Right atrium auricular region (tissue), 2 donors: ENCODE data around the gene PGLYRP1. TPM values are rescaled to one million over a fixed set of nuclear protein-coding genes. Genes with fewer than 3 reads are reported as not detected.

Source experiments
- DNase-seq: peaks from one replicate; pipeline ENCODE4 v3.0.0-alpha.2; 2019; ENCODE audit warnings: low spot score
- H3K27ac ChIP-seq, 2 donors: fragments of 200-600 bp; sonication (generic); 1 replicate in 1 of 2; 2 replicates in 1 of 2; pipeline ENCODE4 v1.5.1; 2016 to 2019
- H3K27me3 ChIP-seq, 2 donors: fragments of 200-600 bp; sonication (generic); one replicate each; pipeline versions ENCODE4 v1.5.1 to v1.6.0; 2017 to 2019
- H3K36me3 ChIP-seq: fragments of 200-600 bp; sonication (generic); one replicate; pipeline ENCODE4 v1.5.1; 2016
- H3K4me1 ChIP-seq, 2 donors: fragments of 200-600 bp; sonication (generic); one replicate each; pipeline versions ENCODE4 v1.5.1 to v1.6.0; 2017 to 2019
- H3K4me3 ChIP-seq, 2 donors: fragments of 200-600 bp; sonication (generic); 1 replicate in 1 of 2; 2 replicates in 1 of 2; pipeline ENCODE4 v1.5.1; 2017 to 2019; ENCODE audit warnings: mild to moderate bottlenecking in 1 of 2, moderate library complexity in 1 of 2
- H3K9me3 ChIP-seq, 2 donors: fragments of 200-600 bp; sonication (generic); one replicate each; pipeline ENCODE4 v1.5.1; 2019
- CTCF ChIP-seq, 2 donors: fragments of 200-600 bp; sonication (generic); IDR thresholded peaks; one replicate each; pipeline ENCODE4 v1.5.1; 2019; ENCODE audit warnings: antibody characterized with exemption in 2 of 2
- total RNA-seq, 2 donors: library from RNA; depleted of rRNA; stranded (reverse); fragments of >200 nt; gene quantifications; one replicate each; pipeline ENCODE4 v1.1.0, GENCODE V29; 2016

PGLYRP1 gene
- total RNA-seq, 2 donors from 2014 or later = not detected

GRCh38 chr19:46049597-46049996, 26.7 kb upstream of the PGLYRP1 start:
- no peaks in the 10 kb centered on the region for H3K4me1 ChIP-seq
- no peak for DNase-seq
- no peak overlapping the region for H3K4me3 ChIP-seq
- H3K27me3 ChIP-seq = no peaks in the 10 kb centered on the region
- H3K9me3 ChIP-seq = peaks cover 0 to 8% of the 10 kb centered on the region in 2 donors
- H3K27ac ChIP-seq = no peak overlapping the region
- no peak for TF ChIP-seq CTCF (IDR thresholded peaks at IDR 0.05)
- H3K36me3 ChIP-seq = no peaks in the 10 kb centered on the region

GRCh38 chr19:46043519-46043918, 20.7 kb upstream of the PGLYRP1 start:
- H3K36me3 ChIP-seq = no peaks in the 10 kb centered on the region
- DNase-seq = no peak
- peaks cover 0 to 8% of the 10 kb centered on the region in 2 donors for H3K9me3 ChIP-seq
- no peaks in the 10 kb centered on the region for H3K4me1 ChIP-seq
- H3K27ac ChIP-seq = no peak overlapping the region
- no peak for TF ChIP-seq CTCF (IDR thresholded peaks at IDR 0.05)
- no peak overlapping the region for H3K4me3 ChIP-seq
- no peaks in the 10 kb centered on the region for H3K27me3 ChIP-seq

- no peak for DNase-seq
- Histone ChIP-seq H3K27ac (no peak overlapping the region), H3K9me3 (peaks cover 0 to 8% of the 10 kb centered on the region in 2 donors), H3K27me3 (no peaks in the 10 kb centered on the region), H3K4me3 (no peak overlapping the region), H3K4me1 (no peaks in the 10 kb centered on the region), H3K36me3 (no peaks in the 10 kb centered on the region)
- no peak for TF ChIP-seq CTCF (IDR thresholded peaks at IDR 0.05)
These were observed 19.5 kb upstream of the PGLYRP1 start for GRCh38 chr19:46042252-46042883.

GRCh38 chr19:46040952-46041500, 18.2 kb upstream of the PGLYRP1 start, which contains the start of gene IGFL4:
Gene IGFL4, minus strand, starts transcription at chr19:46041002. Its CDS starts 40 bp downstream, at chr19:46040962.
- TF ChIP-seq CTCF (IDR thresholded peaks at IDR 0.05) = no peak
- no peak for DNase-seq
- H3K27me3 ChIP-seq = no peaks in the 10 kb centered on the region
- H3K4me1 ChIP-seq = no peaks in the 10 kb centered on the region
- no peaks in the 10 kb centered on the region for H3K36me3 ChIP-seq
- H3K27ac ChIP-seq = no peak within 1 kb of the TSS
- peaks cover 0 to 2% of the 10 kb centered on the region in 2 donors for H3K9me3 ChIP-seq
- no peak within 1 kb of the TSS for H3K4me3 ChIP-seq

GRCh38 chr19:46040125-46040524, 17.3 kb upstream of the PGLYRP1 start:
- Histone ChIP-seq H3K4me3 (no peak overlapping the region), H3K27me3 (no peaks in the 10 kb centered on the region), H3K9me3 (no peaks in the 10 kb centered on the region), H3K27ac (no peak overlapping the region), H3K36me3 (no peaks in the 10 kb centered on the region), H3K4me1 (no peaks in the 10 kb centered on the region)
- no peak for DNase-seq
- TF ChIP-seq CTCF (IDR thresholded peaks at IDR 0.05) = no peak

GRCh38 chr19:46036744-46037128, 13.9 kb upstream of the PGLYRP1 start:
- no peak overlapping the region for H3K27ac ChIP-seq
- no peak for TF ChIP-seq CTCF (IDR thresholded peaks at IDR 0.05)
- no peaks in the 10 kb centered on the region for H3K9me3 ChIP-seq
- no peak overlapping the region for H3K4me3 ChIP-seq
- H3K36me3 ChIP-seq = no peaks in the 10 kb centered on the region
- no peaks in the 10 kb centered on the region for H3K4me1 ChIP-seq
- no peak for DNase-seq
- no peaks in the 10 kb centered on the region for H3K27me3 ChIP-seq
